Right lobe of liver (tissue), 6 donors: ENCODE measurements around the gene HEXIM2. TPM values are rescaled to one million over a fixed set of nuclear protein-coding genes. Genes with fewer than 3 reads are reported as not detected.

Source experiments
- ATAC-seq, 4 donors: fragments of 200-7000 bp; cut with Tn5 transposase; one replicate each; pipeline ENCODE4 v1.9.1; 2020; ENCODE audit warnings: mild to moderate bottlenecking in 4 of 4, moderate library complexity in 4 of 4
- DNase-seq, 3 donors: peaks; one replicate each; pipeline ENCODE4 v3.0.0-alpha.2; 2020
- H3K27ac ChIP-seq, 3 donors: fragments of 200-600 bp; one replicate each; pipeline ENCODE4 v1.8.0; 2022
- H3K27me3 ChIP-seq, 2 donors: fragments of 200-600 bp; one replicate each; pipeline ENCODE4 v1.8.0; 2022
- H3K36me3 ChIP-seq, 4 donors: fragments of 200-600 bp; sonication (generic) in 1 of 4; one replicate each; pipeline versions ENCODE4 v1.5.1 to v1.8.0; 2017 to 2022; ENCODE audit warnings: control low read depth in 1 of 4
- H3K4me1 ChIP-seq, 4 donors: fragments of 200-600 bp; sonication (generic) in 1 of 4; one replicate each; pipeline versions ENCODE4 v1.5.1 to v1.8.0; 2017 to 2022; ENCODE audit warnings: control low read depth in 1 of 4
- H3K4me3 ChIP-seq, 3 donors: fragments of 200-600 bp; one replicate each; pipeline ENCODE4 v1.8.0; 2022
- H3K9me3 ChIP-seq, 4 donors: fragments of 200-600 bp; sonication (generic) in 1 of 4; one replicate each; pipeline versions ENCODE4 v1.5.1 to v1.8.0; 2017 to 2022; ENCODE audit warnings: control low read depth in 1 of 4
- CTCF ChIP-seq, 4 donors: fragments of 200-600 bp in 3 of 4; fragments of 450-650 bp in 1 of 4; IDR thresholded peaks; one replicate each; pipeline versions ENCODE4 v1.5.1 to v1.8.0; 2016 to 2022; ENCODE audit warnings: antibody characterized with exemption in 4 of 4, mild to moderate bottlenecking in 2 of 4
- POLR2A ChIP-seq: fragments of 450-650 bp; IDR thresholded peaks from one replicate; pipeline ENCODE4 v1.6.1; 2017; ENCODE audit warnings: antibody characterized with exemption, mild to moderate bottlenecking
- WGBS: methylation state at CpG from one replicate; pipeline ENCODE4 v1.1.6; 2018; ENCODE audit warnings: low coverage, low lambda C conversion rate; ENCODE audit not compliant: insufficient coverage; ENCODE audit errors: missing lambda C conversion rate; 5-methylcytosine and 5-hydroxymethylcytosine counted together
- intact Hi-C, 2 donors: fragments of 100-400 bp; cut with DNase I; formaldehyde crosslinking; loops; one replicate each; pipeline versions ENCODE4 v1.11.2 to v1.14.1; 2022
- total RNA-seq, 6 experiments: library from RNA; depleted of rRNA in 2 of 6; stranded (reverse); fragments of >200 nt in 2 of 6; fragmentation: NEBNext Ultra II Directional in 3 of 6; extraction: Animal tissue kit (Norgen Biotek cat#: 25700) in 3 of 6; gene quantifications; one replicate each; pipeline versions ENCODE4 v1.1.0 to v1.2.4, GENCODE V29; 2016 to 2023
- donor health status: DM: no; HTN: yes; CAD: no.
- donor health status: DM: no; HTN: no; CAD: no.
- donor health status: DM: no; HTN: no; CAD: no.
- donor health status: DM: no; HTN: yes; CAD: no.
- donor health status: DM: no; HTN: yes; CAD: no.

HEXIM2 gene
- total RNA-seq, 6 experiments from 2014 or later = 2.6 to 13.5 (median 5.4) TPM

GRCh38 chr17:45114117-45114932 is 47.4 kb upstream of the HEXIM2 start:
- WGBS = 85% methylated on average over 5 of the region's 19 CpGs
- Histone ChIP-seq H3K36me3 (no peaks in the 10 kb centered on the region), H3K4me3 (no peak overlapping the region), H3K27me3 (no peaks in the 10 kb centered on the region), H3K4me1 (peaks cover 0 to 4% (median 0%) of the 10 kb centered on the region in 4 donors), H3K9me3 (no peaks in the 10 kb centered on the region), H3K27ac (no peak overlapping the region)
- intact Hi-C loops = loop anchor here in 1 of 2 donors (10.0 kb wide), 1 partner anchor 340 kb away; no protein-coding TSS in a partner anchor
- ATAC-seq = no peak
- DNase-seq = peak in 1 of 3 donors; percentile 44
- TF ChIP-seq CTCF (IDR thresholded peaks at IDR 0.05) (no peak), POLR2A (no peak)

GRCh38 chr17:45115015-45115625 is 46.6 kb upstream of the HEXIM2 start:
- DNase-seq = no peak
- H3K36me3 ChIP-seq = no peaks in the 10 kb centered on the region
- 79% methylated on average over 11 of the region's 26 CpGs for WGBS
- no peaks in the 10 kb centered on the region for H3K27me3 ChIP-seq
- ATAC-seq = no peak
- H3K9me3 ChIP-seq = no peaks in the 10 kb centered on the region
- no peak for TF ChIP-seq POLR2A
- TF ChIP-seq CTCF (IDR thresholded peaks at IDR 0.05) = no peak
- H3K4me3 ChIP-seq = no peak overlapping the region
- H3K4me1 ChIP-seq = peaks cover 0 to 4% (median 0%) of the 10 kb centered on the region in 4 donors
- no peak overlapping the region for H3K27ac ChIP-seq
- intact Hi-C loops = loop anchor here in 1 of 2 donors (10.0 kb wide), 1 partner anchor 340 kb away; no protein-coding TSS in a partner anchor

- intact Hi-C loops = loop anchor here in 1 of 2 donors (10.0 kb wide), 1 partner anchor 341 kb away; no protein-coding TSS in a partner anchor
- ATAC-seq = no peak
- no peak for DNase-seq
- 78% methylated on average over 11 of the region's 11 CpGs for WGBS
- Histone ChIP-seq H3K4me1 (peaks cover 0 to 4% (median 0%) of the 10 kb centered on the region in 4 donors), H3K27me3 (no peaks in the 10 kb centered on the region), H3K4me3 (no peak overlapping the region), H3K36me3 (no peaks in the 10 kb centered on the region), H3K9me3 (no peaks in the 10 kb centered on the region), H3K27ac (no peak overlapping the region)
- TF ChIP-seq POLR2A = no peak
- TF ChIP-seq CTCF (IDR thresholded peaks at IDR 0.05) = no peak
Observed at GRCh38 chr17:45115871-45116270, 45.8 kb upstream of the HEXIM2 start.

- Histone ChIP-seq H3K9me3 (no peaks in the 10 kb centered on the region), H3K4me1 (peaks cover 0 to 4% (median 0%) of the 10 kb centered on the region in 4 donors), H3K4me3 (no peak overlapping the region), H3K36me3 (no peaks in the 10 kb centered on the region), H3K27ac (no peak overlapping the region), H3K27me3 (no peaks in the 10 kb centered on the region)
- ATAC-seq (no peak), DNase-seq (no peak)
- TF ChIP-seq POLR2A (no peak), CTCF (IDR thresholded peaks at IDR 0.05) (no peak)
- intact Hi-C loops = loop anchor here in 1 of 2 donors (10.0 kb wide), 1 partner anchor 342 kb away; no protein-coding TSS in a partner anchor
- WGBS = no CpG with 5 or more reads among the region's 10 CpGs
Observed at GRCh38 chr17:45116434-45117016, 45.1 kb upstream of the HEXIM2 start.
